EH (cell line): ENCODE results near the gene KCNIP4.

Source experiments
- DNase-seq: peaks from one replicate; pipeline ENCODE4 v3.0.0-alpha.2; 2015; ENCODE audit warnings: low read depth

KCNIP4 gene

DNA sequence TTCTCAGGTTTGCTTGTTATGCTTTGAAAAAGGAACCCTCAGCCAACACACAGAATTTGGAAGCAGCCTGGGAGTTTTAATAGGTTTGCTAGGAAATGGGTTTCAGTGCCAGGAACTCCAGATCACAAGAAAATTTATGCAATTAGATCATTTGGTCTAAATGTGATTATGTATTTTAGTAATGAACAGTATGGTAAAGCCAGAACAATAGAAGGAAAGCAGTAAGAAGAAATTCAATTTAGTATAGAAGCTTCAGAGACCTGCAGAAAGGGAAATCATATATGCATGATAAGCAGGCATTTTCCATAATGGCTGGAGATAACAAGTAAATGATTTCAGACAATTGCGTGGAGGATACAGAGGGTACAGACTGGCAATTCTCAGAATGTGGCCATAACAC lies 184.7 kb downstream of the KCNIP4 start:
- no peak for DNase-seq

DNA sequence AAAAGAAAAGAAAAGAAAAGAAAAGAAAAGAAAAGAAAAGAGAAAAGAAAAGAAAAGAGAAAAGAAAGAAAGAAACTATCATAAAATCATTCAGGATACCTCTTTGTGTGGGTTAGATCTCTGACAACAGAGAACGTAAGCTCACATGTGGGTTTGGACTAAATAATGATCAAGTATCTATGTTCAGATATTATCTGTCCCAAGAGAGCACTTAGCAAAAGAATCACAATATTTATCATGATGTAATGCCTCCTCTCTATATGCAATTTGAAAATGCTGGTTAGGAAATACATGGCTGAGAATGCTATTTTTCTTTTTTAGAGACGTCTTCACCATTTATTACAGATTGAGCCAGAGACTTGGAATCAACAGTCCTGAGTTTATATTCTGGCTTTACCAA lies 191.3 kb downstream of the KCNIP4 start:
- DNase-seq = no peak

- peak; percentile 24 for DNase-seq
Observed at GRCh38 chr4:21753084-21753760, 195.3 kb downstream of the KCNIP4 start.

DNA sequence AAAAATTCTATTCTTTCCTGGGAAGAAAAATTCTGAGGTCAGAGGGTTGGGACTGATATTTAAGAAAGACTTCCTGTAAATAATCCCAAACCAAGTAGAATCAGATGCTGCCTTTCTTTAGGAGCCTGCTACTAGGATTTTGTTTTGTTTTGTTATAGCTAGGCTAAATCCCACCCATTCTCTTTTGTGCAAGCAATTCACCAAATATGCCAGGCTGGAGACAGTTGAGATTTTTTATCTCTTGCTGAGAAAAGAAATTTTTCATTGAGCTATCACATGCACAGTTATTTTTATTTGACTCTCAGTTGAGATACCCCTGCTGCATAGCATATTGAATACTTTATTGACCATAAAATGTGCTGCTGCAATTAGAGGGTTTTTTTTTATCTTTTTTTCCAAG lies 196.0 kb downstream of the KCNIP4 start:
- DNase-seq = peak; percentile 44

DNA sequence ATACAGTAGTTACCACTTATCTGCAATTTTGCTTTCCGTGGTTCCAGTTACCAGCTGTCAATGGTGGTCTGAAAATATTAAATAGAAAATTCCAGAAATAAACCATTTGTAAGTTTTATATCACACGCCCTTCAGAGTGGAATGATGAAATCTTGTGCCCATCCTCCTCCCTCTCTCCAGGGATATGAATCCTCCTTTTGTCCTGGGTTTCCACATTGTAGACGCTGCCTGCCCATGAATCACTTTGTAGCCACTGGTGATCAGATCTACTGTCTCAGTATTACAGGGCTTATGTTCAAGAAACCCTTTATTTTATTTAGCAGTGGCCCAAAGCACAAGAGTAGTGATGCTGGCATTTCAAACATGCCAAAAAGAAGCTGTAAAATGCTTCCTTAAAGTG lies 198.6 kb downstream of the KCNIP4 start:
- DNase-seq = no peak

DNA sequence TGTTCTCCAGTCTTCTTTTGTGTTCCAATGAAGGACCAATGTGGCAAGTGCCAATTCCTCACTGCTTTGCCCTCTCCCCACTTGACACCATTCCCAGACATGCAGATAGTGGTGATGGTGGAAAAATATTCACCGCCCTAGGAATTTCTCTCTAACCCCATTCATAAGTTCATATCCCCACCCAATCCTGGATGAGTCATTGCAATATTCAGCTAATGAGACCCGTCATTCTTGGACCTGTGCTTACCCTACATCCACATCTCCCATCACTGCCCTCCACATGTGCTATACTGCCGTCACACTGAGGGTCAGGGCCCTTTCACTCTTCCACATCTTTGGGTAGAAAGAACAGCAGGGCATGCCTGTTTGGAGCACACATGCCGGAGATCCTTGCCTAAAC lies 199.2 kb downstream of the KCNIP4 start:
- no peak for DNase-seq

- DNase-seq = peak; percentile 69
Observed at GRCh38 chr4:21744046-21744445, 204.5 kb downstream of the KCNIP4 start.

DNA sequence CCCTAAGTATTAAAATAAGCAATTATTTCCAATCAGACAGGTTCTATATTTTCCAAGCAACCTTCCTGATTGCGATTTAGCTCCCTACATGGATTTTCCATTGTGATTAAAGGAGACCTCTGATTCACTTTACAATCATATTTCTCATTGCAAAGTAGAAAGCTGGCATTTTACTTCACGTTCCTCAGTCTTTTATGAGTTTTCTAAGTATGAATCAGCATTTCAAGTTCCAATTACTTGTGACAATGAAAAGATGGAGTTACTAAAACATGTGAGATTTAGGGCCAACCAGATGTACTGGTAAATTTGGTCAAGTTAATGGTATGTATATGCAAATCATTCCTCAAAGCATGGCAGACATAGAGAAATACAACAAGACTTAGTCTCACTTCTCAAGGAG lies 206.2 kb downstream of the KCNIP4 start:
- DNase-seq = peak; percentile 80

- no peak for DNase-seq
Observed at GRCh38 chr4:21738821-21739220, 209.8 kb downstream of the KCNIP4 start.

DNA sequence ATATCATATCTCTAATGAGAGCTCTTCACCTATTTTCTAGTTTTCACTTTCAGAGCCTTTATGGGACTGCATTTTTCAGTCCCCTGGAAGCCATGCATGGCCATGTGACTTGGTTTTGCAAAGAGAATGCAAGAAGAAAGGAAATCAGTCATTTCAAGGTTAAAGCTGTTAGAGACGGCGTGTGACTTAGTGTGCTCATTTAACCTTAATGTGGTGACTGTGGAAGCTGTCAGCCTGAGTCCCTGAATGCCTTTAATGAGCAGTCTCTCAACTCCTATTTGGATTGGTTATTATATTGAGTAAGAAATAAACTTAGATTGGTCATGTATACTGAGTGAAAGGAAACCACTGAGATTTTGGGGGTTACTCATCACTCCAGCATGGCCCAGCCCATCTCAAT lies 212.7 kb downstream of the KCNIP4 start:
- no peak for DNase-seq

GRCh38 chr4:21733894-21734630 lies 214.5 kb downstream of the KCNIP4 start:
- DNase-seq = no peak

DNA sequence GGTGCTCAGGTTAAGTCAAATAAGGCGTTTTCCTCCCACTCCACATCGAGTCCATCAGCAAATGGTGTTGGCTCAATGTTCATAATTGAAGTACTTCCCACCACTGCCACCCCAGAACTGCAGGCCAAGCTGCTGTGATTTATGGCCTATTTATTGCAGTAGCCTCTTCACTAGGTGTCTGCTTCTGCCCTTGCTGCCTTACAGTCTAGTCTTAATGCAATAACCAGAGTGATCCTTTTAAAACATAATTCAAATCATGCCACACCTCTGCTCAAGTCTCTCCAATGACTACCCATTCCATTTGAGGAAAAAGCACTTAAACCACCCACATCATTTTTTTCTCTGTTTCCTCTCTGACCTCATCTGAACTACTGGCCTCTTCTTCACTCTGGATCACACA lies 220.3 kb downstream of the KCNIP4 start:
- DNase-seq = no peak

DNA sequence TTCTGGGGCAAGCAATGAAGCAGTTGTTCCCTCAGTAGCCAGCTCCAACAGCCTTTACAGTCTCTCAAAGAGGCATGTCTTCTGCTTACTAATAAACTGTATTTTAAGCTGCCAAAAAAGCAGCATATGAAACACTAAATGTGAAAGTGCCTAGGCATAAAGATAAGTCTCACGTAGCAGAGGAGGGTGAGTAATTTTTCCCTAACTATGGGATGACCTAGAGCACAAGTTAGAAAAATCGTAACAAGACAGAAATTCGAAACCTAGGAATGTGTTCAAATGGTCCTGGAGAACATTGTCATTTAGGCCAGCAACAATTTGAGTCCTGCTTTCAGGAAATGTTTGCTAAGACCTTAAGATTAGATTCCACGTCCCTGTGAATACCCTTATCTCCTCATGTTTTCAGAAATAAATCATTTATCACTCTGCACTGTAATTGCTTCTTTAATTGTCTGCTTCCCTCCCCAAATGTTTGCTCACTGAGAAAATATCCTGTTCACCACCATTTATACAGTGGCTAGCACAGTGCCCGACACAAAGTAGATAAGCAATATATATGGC lies 222.2 kb downstream of the KCNIP4 start:
- DNase-seq = peak; percentile 48

- peak; percentile 15 for DNase-seq
Observed at GRCh38 chr4:21722157-21722839, 226.3 kb downstream of the KCNIP4 start.

GRCh38 chr4:21716531-21716930 lies 232.0 kb downstream of the KCNIP4 start:
- no peak for DNase-seq

DNA sequence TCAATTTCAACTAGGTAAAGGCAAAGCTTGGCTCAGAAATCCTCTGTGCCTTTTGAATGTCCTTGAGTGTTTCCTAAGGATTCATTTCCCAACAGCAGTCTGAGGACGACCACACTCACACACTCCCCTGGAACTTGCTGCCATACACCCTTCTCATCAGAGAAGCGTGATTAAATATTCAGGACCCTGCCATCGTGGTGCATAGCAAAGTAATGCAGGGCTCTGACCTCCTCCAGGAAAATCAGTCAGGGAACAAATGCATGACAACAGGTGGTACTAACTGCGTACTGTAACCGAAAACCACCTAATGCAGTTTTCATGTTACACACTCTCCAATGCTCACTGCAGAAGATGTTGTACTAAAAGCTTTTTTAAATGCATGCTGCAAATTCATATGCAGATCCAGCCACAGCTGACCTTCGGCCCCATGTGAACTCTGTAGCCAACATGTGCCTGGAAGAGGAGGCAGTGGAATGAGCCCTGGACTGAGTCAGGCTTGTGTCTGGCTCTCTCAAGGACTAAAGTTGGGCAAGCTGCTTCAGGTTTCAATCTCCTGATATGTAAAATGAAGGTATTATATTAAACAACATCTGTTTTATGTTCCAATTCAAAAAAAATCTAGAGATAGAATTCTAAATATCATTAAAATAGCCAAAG lies 238.3 kb downstream of the KCNIP4 start:
- no peak for DNase-seq

DNA sequence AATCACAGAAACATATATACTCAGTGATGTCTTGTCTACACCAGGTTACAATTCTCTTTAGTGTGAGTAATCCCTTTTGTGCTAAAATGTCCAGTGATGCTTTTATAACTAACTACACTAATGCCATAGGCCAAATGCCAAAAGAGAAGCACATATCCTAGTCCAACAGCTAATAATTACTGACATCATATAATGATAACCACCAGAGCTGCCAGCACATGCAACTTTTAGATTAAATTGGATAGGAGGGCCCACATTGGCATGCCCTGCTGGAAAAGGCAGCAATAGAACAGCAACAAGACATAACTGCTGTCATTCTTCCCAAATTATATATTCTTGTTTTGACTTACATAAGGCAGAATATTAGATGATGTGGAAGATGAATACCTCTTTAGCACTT lies 238.8 kb downstream of the KCNIP4 start:
- no peak for DNase-seq

DNA sequence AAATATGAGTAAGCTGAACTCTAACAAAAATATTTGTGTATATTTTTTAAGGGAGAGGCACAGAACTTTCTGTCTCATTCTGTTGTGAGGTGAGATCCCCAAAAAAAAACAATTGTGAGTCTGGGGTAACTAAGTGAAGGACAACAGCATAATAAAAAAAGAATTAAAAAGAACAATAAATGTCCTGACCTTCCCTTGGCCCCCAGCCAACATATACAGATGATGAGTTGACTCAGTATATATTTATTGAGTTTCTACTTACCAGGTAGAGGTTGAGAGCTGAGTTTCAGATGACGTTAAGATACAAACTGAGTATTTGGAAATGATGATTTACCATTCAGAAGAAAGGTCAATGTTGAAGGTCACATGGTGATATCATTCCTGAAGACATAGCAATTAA lies 239.5 kb downstream of the KCNIP4 start:
- no peak for DNase-seq

- DNase-seq = no peak
Observed at GRCh38 chr4:21699446-21699845, 249.1 kb downstream of the KCNIP4 start.

DNA sequence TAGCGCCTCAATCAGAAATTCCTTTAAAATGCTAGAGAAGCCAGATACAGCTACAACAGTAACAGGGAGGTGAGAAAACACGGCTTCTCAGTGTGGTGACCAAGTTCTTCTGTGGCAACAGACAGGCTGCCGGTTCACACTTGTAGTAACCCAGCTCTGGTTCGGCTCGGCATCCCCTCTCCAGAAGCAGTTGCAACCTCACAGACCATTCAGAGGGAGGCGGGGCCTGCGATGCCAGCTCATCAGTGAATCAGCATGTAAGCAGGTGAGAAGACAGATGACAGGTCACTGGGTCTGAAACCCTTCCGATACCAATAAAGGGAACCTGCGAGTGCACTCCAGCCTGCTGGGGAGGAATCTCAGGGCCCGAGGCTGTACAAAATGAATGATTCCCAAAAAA lies 251.0 kb downstream of the KCNIP4 start:
- DNase-seq = peak; percentile 13

- DNase-seq = no peak
Observed at GRCh38 chr4:21695141-21695540, 253.4 kb downstream of the KCNIP4 start.

GRCh38 chr4:21692241-21692640 lies 256.3 kb downstream of the KCNIP4 start:
- no peak for DNase-seq
